Testis (tissue), 2 donors: Measurements from ENCODE around the gene EXOSC5.

Source experiments
- CTCF ChIP-seq, 3 experiments: fragments of 450-650 bp in 2 of 3; fragments of 200-600 bp in 1 of 3; sonication (generic) in 1 of 3; IDR thresholded peaks; one replicate each; pipeline ENCODE4 v1.5.1; 2016 to 2019; ENCODE audit warnings: antibody characterized with exemption in 3 of 3, mild to moderate bottlenecking in 2 of 3, moderate library complexity in 1 of 3
- POLR2A ChIP-seq: fragments of 450-650 bp; IDR thresholded peaks from one replicate; pipeline ENCODE4 v1.6.1; 2017; ENCODE audit warnings: antibody characterized with exemption, mild to moderate bottlenecking, moderate library complexity

GRCh38 chr19:41355802-41356201 is 41.4 kb downstream of the EXOSC5 start:
- no peak for TF ChIP-seq CTCF (IDR thresholded peaks at IDR 0.05)
- TF ChIP-seq POLR2A, result no peak
